CD4-positive, alpha-beta T cell (primary cell): ENCODE results near the gene RNF227. TPM values are rescaled to one million over a fixed set of nuclear protein-coding genes. Genes with fewer than 3 reads are reported as not detected.
"Not testable (repeated sequence)": the region's sequence is repeated elsewhere in the genome, so short reads cannot be mapped to it uniquely, and the experiment has no call there.

Source experiments
- ATAC-seq: fragments of 200-7000 bp; cut with Tn5 transposase; one replicate; pipeline ENCODE4 v1.10.0; 2022; ENCODE audit warnings: mild to moderate bottlenecking; ENCODE audit not compliant: poor library complexity
- CTCF ChIA-PET: fragments of 350-600 bp; sonication (Branson Sonifier 250); formaldehyde crosslinking; loops from one replicate; lab custom pipeline; 2021; ENCODE audit warnings: antibody characterized with exemption, inconsistent platforms; lab: Charles Lee
- POLR2A ChIA-PET: fragments of 350-600 bp; sonication (Branson Sonifier 250); formaldehyde crosslinking; loops from one replicate; lab custom pipeline; 2021; ENCODE audit warnings: antibody characterized with exemption, inconsistent platforms; lab: Charles Lee
- DNase-seq, 14 experiments: peaks; one replicate each; pipeline ENCODE4 v3.0.0-alpha.2; 2013 to 2020; ENCODE audit warnings: mixed read lengths in 2 of 14
- H3K27ac ChIP-seq, 2 donors: one replicate each; pipeline versions ENCODE4 v1.5.1 to v1.7.0; 2013; ENCODE audit warnings: low read length in 2 of 2, low read depth in 1 of 2, mild to moderate bottlenecking in 1 of 2
- H3K27me3 ChIP-seq, 2 experiments: 1 replicate in 1 of 2; 2 replicates in 1 of 2; pipeline versions ENCODE4 v1.6.1 to v1.7.0; 2013; ENCODE audit warnings: low read length in 2 of 2, control low read depth in 1 of 2, mild to moderate bottlenecking in 1 of 2, moderate library complexity in 1 of 2; ENCODE audit not compliant: insufficient read depth in 2 of 2, control insufficient read depth in 1 of 2
- H3K36me3 ChIP-seq: one replicate; pipeline ENCODE4 v1.6.1; 2013; ENCODE audit warnings: low read length, control low read depth; ENCODE audit not compliant: insufficient read depth
- H3K4me1 ChIP-seq: one replicate; pipeline ENCODE4 v1.6.1; 2013; ENCODE audit warnings: low read length, control low read depth; ENCODE audit not compliant: insufficient read depth
- H3K4me3 ChIP-seq: one replicate; pipeline ENCODE4 v1.5.1; 2013; ENCODE audit warnings: mild to moderate bottlenecking, low read length, moderate library complexity
- H3K9me3 ChIP-seq, 2 experiments: 1 replicate in 1 of 2; 2 replicates in 1 of 2; pipeline versions ENCODE4 v1.6.1 to v1.7.0; 2013; ENCODE audit warnings: low read length in 2 of 2, mild to moderate bottlenecking in 2 of 2, control low read depth in 1 of 2, moderate library complexity in 1 of 2; ENCODE audit not compliant: control insufficient read depth in 1 of 2, insufficient read depth in 1 of 2
- H3K27ac Mint-ChIP-seq: one replicate; pipeline ENCODE4 v1.8.0; 2020; ENCODE audit warnings: mixed read lengths
- H3K27me3 Mint-ChIP-seq: one replicate; pipeline ENCODE4 v1.8.0; 2021; ENCODE audit warnings: mixed read lengths
- H3K36me3 Mint-ChIP-seq: one replicate; pipeline ENCODE4 v1.8.0; 2021; ENCODE audit warnings: low read depth, mixed read lengths
- H3K4me1 Mint-ChIP-seq: one replicate; pipeline ENCODE4 v1.8.0; 2021; ENCODE audit warnings: low read depth, mixed read lengths
- H3K4me3 Mint-ChIP-seq: one replicate; pipeline ENCODE4 v1.8.0; 2020; ENCODE audit warnings: mild to moderate bottlenecking, mixed read lengths
- H3K9me3 Mint-ChIP-seq: one replicate; pipeline ENCODE4 v1.8.0; 2020; ENCODE audit warnings: mixed read lengths
- intact Hi-C, 2 experiments: fragments of 100-400 bp; cut with DNase I in 1 of 2; cut with micrococcal nuclease in 1 of 2; formaldehyde crosslinking; loops; one replicate each; pipeline versions ENCODE4 v1.15.1 to v1.9.0; 2023 to 2025; cut with DNase I, micrococcal nuclease
- total RNA-seq, 174 experiments: library from RNA in 2 of 174; stranded (reverse) in 2 of 174; gene quantifications; one replicate each; pipeline ENCODE4 v1.2.3 and lab custom pipeline; 2021 to 2026
- TF ChIP-seq, protein P1 (sequence below): fragments of 200-600 bp; IDR thresholded peaks from one replicate; pipeline ENCODE4 v1.8.0; 2022; ENCODE audit warnings: antibody characterized with exemption, mild to moderate bottlenecking

The RNF227 gene
- total RNA-seq, 2 experiments from 2014 or later = 3.2 to 3.5 TPM

DNA sequence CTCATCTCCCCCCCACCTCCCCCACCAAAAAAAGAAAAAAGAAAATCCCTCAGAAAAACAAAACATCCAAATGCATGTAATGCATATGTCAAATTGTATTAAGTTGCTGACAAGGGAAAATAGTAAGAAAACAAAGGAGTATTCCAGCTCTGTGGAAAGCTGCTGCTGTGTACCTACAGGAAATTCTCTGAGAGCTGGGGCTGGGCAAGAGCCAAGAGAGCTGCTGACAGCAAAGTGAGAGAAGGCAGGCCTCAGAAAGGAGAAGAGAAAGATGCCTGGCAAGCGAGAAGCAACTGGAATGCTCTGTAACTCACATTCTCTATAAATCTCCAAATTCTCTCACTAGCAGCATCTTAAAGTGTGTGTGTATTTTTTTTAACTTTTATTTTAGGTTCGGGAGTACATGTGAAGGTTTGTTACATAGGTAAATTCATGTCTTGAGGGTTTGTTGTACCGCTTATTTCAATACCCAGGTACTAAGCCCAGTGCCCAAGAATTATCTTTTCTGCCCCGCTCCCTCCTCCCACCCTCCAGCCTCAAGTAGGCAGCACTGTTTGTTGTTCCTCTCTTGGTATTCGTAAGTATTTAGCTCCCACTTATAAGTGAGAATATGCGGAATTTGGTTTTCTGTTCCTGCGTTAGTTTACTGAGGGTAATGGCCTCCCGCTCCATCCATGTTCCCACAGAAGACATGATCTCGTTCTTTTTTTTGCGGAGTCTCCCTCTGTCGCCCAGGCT, 40.3 kb upstream of the RNF227 start:
- TF ChIP-seq, protein P1, sequence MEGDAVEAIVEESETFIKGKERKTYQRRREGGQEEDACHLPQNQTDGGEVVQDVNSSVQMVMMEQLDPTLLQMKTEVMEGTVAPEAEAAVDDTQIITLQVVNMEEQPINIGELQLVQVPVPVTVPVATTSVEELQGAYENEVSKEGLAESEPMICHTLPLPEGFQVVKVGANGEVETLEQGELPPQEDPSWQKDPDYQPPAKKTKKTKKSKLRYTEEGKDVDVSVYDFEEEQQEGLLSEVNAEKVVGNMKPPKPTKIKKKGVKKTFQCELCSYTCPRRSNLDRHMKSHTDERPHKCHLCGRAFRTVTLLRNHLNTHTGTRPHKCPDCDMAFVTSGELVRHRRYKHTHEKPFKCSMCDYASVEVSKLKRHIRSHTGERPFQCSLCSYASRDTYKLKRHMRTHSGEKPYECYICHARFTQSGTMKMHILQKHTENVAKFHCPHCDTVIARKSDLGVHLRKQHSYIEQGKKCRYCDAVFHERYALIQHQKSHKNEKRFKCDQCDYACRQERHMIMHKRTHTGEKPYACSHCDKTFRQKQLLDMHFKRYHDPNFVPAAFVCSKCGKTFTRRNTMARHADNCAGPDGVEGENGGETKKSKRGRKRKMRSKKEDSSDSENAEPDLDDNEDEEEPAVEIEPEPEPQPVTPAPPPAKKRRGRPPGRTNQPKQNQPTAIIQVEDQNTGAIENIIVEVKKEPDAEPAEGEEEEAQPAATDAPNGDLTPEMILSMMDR = no peak
- intact Hi-C loops = no loop called here
- Mint-ChIP-seq H3K4me1 (peaks cover 3% of the 10 kb centered on the region), H3K9me3 (no peaks in the 10 kb centered on the region), H3K4me3 (no peak overlapping the region), H3K27ac (no peak overlapping the region), H3K36me3 (no peaks in the 10 kb centered on the region), H3K27me3 (peaks cover 6% of the 10 kb centered on the region)
- Histone ChIP-seq H3K27me3 (no peaks in the 10 kb centered on the region), H3K9me3 (no peaks in the 10 kb centered on the region), H3K27ac (no peak overlapping the region), H3K4me3 (no peak overlapping the region), H3K36me3 (no peaks in the 10 kb centered on the region), H3K4me1 (no peaks in the 10 kb centered on the region)
- DNase-seq = no peak
- CTCF ChIA-PET = no interaction called here
- ATAC-seq = no peak
- POLR2A ChIA-PET = no interaction called here

DNA sequence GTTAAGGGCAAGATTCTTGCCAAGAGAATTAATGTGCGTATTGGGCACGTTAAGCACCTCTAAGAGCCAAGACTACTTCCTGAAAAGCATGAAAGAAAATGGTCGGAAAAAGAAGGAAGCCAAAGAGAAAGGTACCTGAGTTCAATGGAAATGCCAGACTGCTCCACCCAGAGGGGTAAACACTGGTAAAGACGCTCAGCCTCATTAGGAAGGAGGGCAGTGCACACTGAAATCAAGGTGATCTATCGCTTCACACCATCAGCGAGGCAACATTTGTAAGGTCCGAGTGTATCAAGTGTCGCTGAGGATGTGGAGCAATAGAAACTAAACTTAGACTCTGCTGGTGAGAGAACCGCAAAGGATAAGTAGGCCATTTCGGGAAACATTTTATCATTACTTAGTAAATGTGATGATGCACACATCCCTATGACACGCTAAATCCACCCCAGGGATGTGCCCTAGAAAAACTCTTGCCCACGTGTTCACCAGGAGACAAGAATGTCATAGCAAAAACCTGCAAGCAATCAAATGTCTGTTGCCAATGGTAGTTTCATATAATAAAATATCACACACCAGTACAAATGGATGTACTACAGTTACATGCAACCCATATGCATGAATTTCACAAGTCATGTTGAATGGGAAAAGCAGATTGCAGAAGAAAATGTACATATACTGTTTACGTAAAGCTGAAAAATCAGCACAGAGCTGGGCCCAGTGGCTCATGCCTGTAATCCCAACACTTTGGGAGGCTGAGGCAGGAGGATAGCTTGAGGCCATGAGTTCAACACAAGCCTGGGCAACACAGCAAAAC, 39.5 kb upstream of the RNF227 start:
- intact Hi-C loops = no loop called here
- Mint-ChIP-seq H3K27me3 (peaks cover 2% of the 10 kb centered on the region), H3K27ac (no peak overlapping the region), H3K4me3 (no peak overlapping the region), H3K4me1 (peaks cover 6% of the 10 kb centered on the region), H3K36me3 (no peaks in the 10 kb centered on the region), H3K9me3 (no peaks in the 10 kb centered on the region)
- ChIA-PET POLR2A (no interaction called here), CTCF (no interaction called here)
- H3K27me3 ChIP-seq = no peaks in the 10 kb centered on the region
- TF ChIP-seq, protein P1 = no peak
- H3K4me3 ChIP-seq = no peak overlapping the region
- no peak overlapping the region for H3K27ac ChIP-seq
- DNase-seq = no peak
- H3K4me1 ChIP-seq = no peaks in the 10 kb centered on the region
- no peaks in the 10 kb centered on the region for H3K36me3 ChIP-seq
- no peaks in the 10 kb centered on the region for H3K9me3 ChIP-seq
- ATAC-seq = no peak

DNA sequence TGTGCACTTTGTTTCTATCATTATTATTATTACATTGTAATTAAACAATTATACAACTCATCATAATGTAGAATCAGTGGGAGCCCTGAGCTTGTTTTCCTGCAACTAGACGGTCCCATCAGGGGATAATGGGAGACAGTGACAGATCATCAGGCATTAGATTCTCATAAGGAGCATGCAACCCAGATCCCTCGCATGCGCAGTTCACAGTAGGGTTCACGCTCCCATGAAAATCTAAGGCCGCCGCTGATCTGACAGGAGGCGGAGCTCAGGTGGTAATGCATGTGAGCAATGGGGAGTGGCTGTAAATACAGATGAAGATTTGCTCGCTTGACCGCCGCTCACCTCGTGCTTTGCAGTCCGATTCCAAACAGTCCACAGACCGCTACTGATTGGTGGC, 37.2 kb upstream of the RNF227 start:
- H3K36me3 ChIP-seq = peaks cover 10% of the 10 kb centered on the region
- DNase-seq, H3K4me3 ChIP-seq, intact Hi-C loops, H3K4me3 Mint-ChIP-seq, H3K27ac Mint-ChIP-seq, POLR2A ChIA-PET, H3K27me3 Mint-ChIP-seq, ATAC-seq, H3K9me3 Mint-ChIP-seq, H3K27ac ChIP-seq, CTCF ChIA-PET, H3K27me3 ChIP-seq, H3K9me3 ChIP-seq, H3K4me1 ChIP-seq: not testable (repeated sequence)
- peaks cover 10% of the 10 kb centered on the region for H3K4me1 Mint-ChIP-seq
- peaks cover 20% of the 10 kb centered on the region for H3K36me3 Mint-ChIP-seq
